Panc1 (cell line): ENCODE results near the gene SLC35G2. TPM values are rescaled to one million over a fixed set of nuclear protein-coding genes. Genes with fewer than 3 reads are reported as not detected.
A peak's percentile ranks its signal among the peaks of the same experiment; 100 is the strongest.

ENCODE experiments used
- ATAC-seq: fragments of 200-7000 bp; cut with Tn5 transposase; 2 replicates; pipeline ENCODE4 v1.9.1; 2020; ENCODE audit warnings: mild to moderate bottlenecking, moderate library complexity
- BruUV-seq: library from RNA; stranded (reverse); fragments of 400-500 nt; replicated peaks from 2 replicates; lab custom pipeline; 2021; lab: Mats Ljungman, UMichigan
- CTCF ChIA-PET: fragments of 300-600 bp; sonication (Branson Sonifier 250); formaldehyde crosslinking; loops from one replicate; lab custom pipeline; 2022; ENCODE audit warnings: antibody characterized with exemption; lab: Charles Lee
- POLR2A ChIA-PET: fragments of 300-600 bp; sonication (Branson Sonifier 250); formaldehyde crosslinking; loops from one replicate; lab custom pipeline; 2022; ENCODE audit warnings: antibody characterized with exemption; lab: Charles Lee
- DNase-seq: peaks from one replicate; pipeline ENCODE4 v3.0.0-alpha.2; 2010; ENCODE audit warnings: low read depth, low spot score
- H3K27ac ChIP-seq: 2 replicates; pipeline ENCODE4 v1.5.1; 2011; ENCODE audit warnings: mild to moderate bottlenecking, low read length, inconsistent platforms
- H3K27me3 ChIP-seq: fragments of 200-500 bp; sonication (Bioruptor generic); 2 replicates; pipeline ENCODE4 v1.6.0; 2014; ENCODE audit warnings: low read length, inconsistent platforms; ENCODE audit not compliant: control insufficient read depth, insufficient read depth
- H3K36me3 ChIP-seq: fragments of 200-500 bp; sonication (Bioruptor generic); 2 replicates; pipeline ENCODE4 v1.5.1; 2014; ENCODE audit warnings: inconsistent platforms, mild to moderate bottlenecking, low read length, moderate library complexity; ENCODE audit not compliant: control insufficient read depth, insufficient read depth
- H3K4me1 ChIP-seq: 2 replicates; pipeline ENCODE4 v1.5.1; 2011; ENCODE audit warnings: inconsistent platforms, mild to moderate bottlenecking, low read length, moderate library complexity; ENCODE audit not compliant: control insufficient read depth, insufficient read depth
- H3K4me3 ChIP-seq, 2 experiments: 2 replicates each; pipeline ENCODE4 v1.5.1; 2011 to 2012; ENCODE audit warnings: low read depth in 2 of 2, low read length in 2 of 2, mild to moderate bottlenecking in 2 of 2, inconsistent platforms in 1 of 2, moderate library complexity in 1 of 2
- H3K9me3 ChIP-seq: fragments of 200-500 bp; sonication (Bioruptor generic); 2 replicates; pipeline ENCODE4 v1.5.1; 2014; ENCODE audit warnings: low read depth, mild to moderate bottlenecking, inconsistent platforms, low read length, moderate library complexity; ENCODE audit not compliant: control insufficient read depth, insufficient read depth
- CTCF ChIP-seq: fragments of 450-650 bp; IDR thresholded peaks from 2 replicates; pipeline ENCODE4 v1.5.1; 2017; ENCODE audit warnings: mild to moderate bottlenecking
- POLR2AphosphoS5 ChIP-seq: IDR thresholded peaks from 2 replicates; pipeline ENCODE4 v1.6.1; 2012; ENCODE audit warnings: mild to moderate bottlenecking, low read depth, low read length, moderate library complexity
- REST ChIP-seq, 2 experiments: IDR thresholded peaks; 2 replicates each; pipeline ENCODE4 v1.6.1; 2011 to 2012; ENCODE audit warnings: low read depth in 2 of 2, control low read depth in 1 of 2, low read length in 1 of 2, mild to moderate bottlenecking in 1 of 2, moderate library complexity in 1 of 2; ENCODE audit not compliant: insufficient read depth in 1 of 2
- SIN3A ChIP-seq: IDR thresholded peaks from 2 replicates; pipeline ENCODE4 v1.6.1; 2012; ENCODE audit warnings: low read depth, mild to moderate bottlenecking, low read length, moderate library complexity, borderline replicate concordance; ENCODE audit not compliant: insufficient read depth
- TCF7L2 ChIP-seq: IDR thresholded peaks from 2 replicates; pipeline ENCODE4 v1.6.1; 2011; ENCODE audit warnings: mild to moderate bottlenecking, low read depth, low read length, inconsistent platforms
- in situ Hi-C: cut with HindIII; loops from 2 replicates; pipeline ENCODE4 v1.10.0; 2016; ENCODE audit warnings: low sequenced_read_pairs, low pct_unique_long_range_greater_than_20kb
- intact Hi-C: fragments of 100-400 bp; cut with micrococcal nuclease; formaldehyde crosslinking; loops from one replicate; pipeline ENCODE4 v1.10.0; 2022; ENCODE audit not compliant: unreplicated experiment
- total RNA-seq: library from RNA; stranded (reverse); gene quantifications from one replicate; pipeline ENCODE4 v1.2.1, GENCODE V29; 2021; ENCODE audit not compliant: unreplicated experiment

SLC35G2 gene
- total RNA-seq, 1 experiment from 2014 or later = 15.0 TPM

GRCh38 chr3:136840252-136840651, 21.3 kb downstream of the SLC35G2 start:
- H3K9me3 ChIP-seq = no peaks in the 10 kb centered on the region
- H3K4me3 ChIP-seq = no peak overlapping the region
- ChIA-PET CTCF (interaction anchor here (0.7 kb wide), 1 partner anchor 564 kb away, joined by 6 read pairs; no protein-coding TSS in a partner anchor), POLR2A (no interaction called here)
- TF ChIP-seq TCF7L2 (no peak), SIN3A (no peak), POLR2AphosphoS5 (no peak), CTCF (no peak), REST (IDR thresholded peaks at IDR 0.05; ENCODE audit: insufficient read depth in 1 of 2, low read depth in 2 of 2, low read length in 1 of 2) (no peak)
- intact Hi-C loops (no loop called here), in situ Hi-C loops (no loop called here)
- no peak overlapping the region for H3K27ac ChIP-seq
- H3K4me1 ChIP-seq = no peaks in the 10 kb centered on the region
- ATAC-seq = no peak
- H3K27me3 ChIP-seq = no peaks in the 10 kb centered on the region
- H3K36me3 ChIP-seq = no peaks in the 10 kb centered on the region
- BruUV-seq = no TSS peak
- DNase-seq = no peak

DNA sequence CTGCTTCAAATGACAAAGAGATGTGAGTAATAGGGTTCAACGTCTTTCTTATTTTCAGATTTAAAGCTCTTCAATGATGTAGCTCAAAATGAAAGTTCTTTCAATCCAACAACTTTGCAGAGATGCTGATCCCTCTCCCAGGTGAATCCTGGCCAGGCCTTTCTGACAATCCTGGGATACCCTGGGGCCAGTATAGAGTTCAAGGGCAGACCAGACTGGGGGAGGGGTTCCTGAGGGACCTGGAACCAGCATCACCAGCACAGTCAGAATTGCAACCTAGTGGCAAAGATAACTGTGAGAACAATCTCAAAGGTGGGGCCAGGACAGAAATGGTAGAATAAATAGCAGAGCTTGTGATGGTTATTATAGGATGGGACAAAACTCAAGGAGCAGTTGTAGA, 23.4 kb downstream of the SLC35G2 start:
- H3K4me1 ChIP-seq = no peaks in the 10 kb centered on the region
- TF ChIP-seq TCF7L2 (no peak), CTCF (no peak), SIN3A (no peak), POLR2AphosphoS5 (no peak), REST (IDR thresholded peaks at IDR 0.05; ENCODE audit: insufficient read depth in 1 of 2, low read depth in 2 of 2, low read length in 1 of 2) (no peak)
- no peak for DNase-seq
- H3K9me3 ChIP-seq = no peaks in the 10 kb centered on the region
- ChIA-PET CTCF (no interaction called here), POLR2A (interaction anchor here (1.0 kb wide), 1 partner anchor 90 kb away, joined by 3 read pairs; no protein-coding TSS in a partner anchor)
- H3K36me3 ChIP-seq = no peaks in the 10 kb centered on the region
- in situ Hi-C loops = no loop called here
- H3K4me3 ChIP-seq = no peak overlapping the region
- H3K27me3 ChIP-seq = no peaks in the 10 kb centered on the region
- no peak overlapping the region for H3K27ac ChIP-seq
- ATAC-seq = no peak
- TSS peak; percentile 40 for BruUV-seq
- intact Hi-C loops = no loop called here
